ENCODE results near the gene MT1G.
"Not testable (repeated sequence)": the region's sequence is repeated elsewhere in the genome, so short reads cannot be mapped to it uniquely, and the experiment has no call there.

Gene MT1G

GRCh38 chr16:56628486-56629350 lies 39.1 kb downstream of the MT1G start:
- DNase-seq (ENCODE audit: extremely low spot score) = no peak
- POLR2A ChIA-PET = no interaction called here
- TF ChIP-seq FOXA1 (IDR thresholded peaks at IDR 0.05) = no peak
- no peak for TF ChIP-seq CTBP1 (IDR thresholded peaks at IDR 0.05; ENCODE audit: borderline replicate concordance)
- TF ChIP-seq ZNF384 (IDR thresholded peaks at IDR 0.05) = no peak
- no peak for TF ChIP-seq ARNT (IDR thresholded peaks at IDR 0.05)
- TF ChIP-seq SUZ12 (IDR thresholded peaks at IDR 0.05) = no peak
- TF ChIP-seq FOXK2 (IDR thresholded peaks at IDR 0.05) = no peak
- TF ChIP-seq BHLHE40 (IDR thresholded peaks at IDR 0.05; ENCODE audit: borderline replicate concordance) = no peak
- TF ChIP-seq TARDBP (IDR thresholded peaks at IDR 0.05) = no peak
- no peak for TF ChIP-seq ELF4 (IDR thresholded peaks at IDR 0.05)
- no peak for TF ChIP-seq L3MBTL2 (conservative IDR thresholded peaks at IDR 0.05)
- no peak for TF ChIP-seq FOXM1 (IDR thresholded peaks at IDR 0.05; ENCODE audit: borderline replicate concordance)
- TF ChIP-seq NFRKB (IDR thresholded peaks at IDR 0.05) = no peak
- no peak for TF ChIP-seq HDGF (IDR thresholded peaks at IDR 0.05; ENCODE audit: borderline replicate concordance)
- CTCF ChIA-PET = no interaction called here

- DNase-seq (ENCODE audit: extremely low spot score) = no peak
- TF ChIP-seq ARNT (IDR thresholded peaks at IDR 0.05) (no peak), NFRKB (IDR thresholded peaks at IDR 0.05) (no peak), HDGF (IDR thresholded peaks at IDR 0.05; ENCODE audit: borderline replicate concordance) (no peak), L3MBTL2 (conservative IDR thresholded peaks at IDR 0.05) (no peak), FOXK2 (IDR thresholded peaks at IDR 0.05) (no peak), ZNF384 (IDR thresholded peaks at IDR 0.05) (no peak), TARDBP (IDR thresholded peaks at IDR 0.05) (no peak), FOXM1 (IDR thresholded peaks at IDR 0.05; ENCODE audit: borderline replicate concordance) (no peak)
- POLR2A ChIA-PET = no interaction called here
- CTCF ChIA-PET = no interaction called here
Observed at GRCh38 chr16:56626685-56627084, 41.2 kb downstream of the MT1G start.

GRCh38 chr16:56625943-56626654 lies 41.8 kb downstream of the MT1G start:
- ChIA-PET CTCF (interaction anchor here (0.7 kb wide), 1 partner anchor 20 kb away, joined by 3 read pairs; no protein-coding TSS in a partner anchor), POLR2A (no interaction called here)
- no peak for DNase-seq (ENCODE audit: extremely low spot score)
- TF ChIP-seq HDGF (IDR thresholded peaks at IDR 0.05; ENCODE audit: borderline replicate concordance) = no peak
- TF ChIP-seq FOXM1 (IDR thresholded peaks at IDR 0.05; ENCODE audit: borderline replicate concordance) = no peak
- no peak for TF ChIP-seq LEF1 (IDR thresholded peaks at IDR 0.05; ENCODE audit: borderline replicate concordance)
- TF ChIP-seq SP1 (IDR thresholded peaks at IDR 0.05) = no peak
- TF ChIP-seq NFRKB (IDR thresholded peaks at IDR 0.05) = no peak
- no peak for TF ChIP-seq L3MBTL2 (conservative IDR thresholded peaks at IDR 0.05)
- no peak for TF ChIP-seq BHLHE40 (IDR thresholded peaks at IDR 0.05; ENCODE audit: borderline replicate concordance)
- TF ChIP-seq FOXA1 (IDR thresholded peaks at IDR 0.05) = no peak
- TF ChIP-seq ARNT (IDR thresholded peaks at IDR 0.05) = no peak
- TF ChIP-seq CTBP1 (IDR thresholded peaks at IDR 0.05; ENCODE audit: borderline replicate concordance) = no peak

GRCh38 chr16:56625140-56625942 lies 42.5 kb downstream of the MT1G start, which contains the start of gene MT1E:
TSS of gene MT1E (plus strand) at chr16:56625781. CDS start at chr16:56625852, 71 bp downstream.
- POLR2A ChIA-PET = no interaction called here
- CTCF ChIA-PET = interaction anchor here (0.7 kb wide), 1 partner anchor 19 kb away, joined by 3 read pairs; no protein-coding TSS in a partner anchor
- DNase-seq (ENCODE audit: extremely low spot score) = no peak
- TF ChIP-seq ZNF384 (IDR thresholded peaks at IDR 0.05) (no peak), ARNT (IDR thresholded peaks at IDR 0.05) (no peak), CTBP1 (IDR thresholded peaks at IDR 0.05; ENCODE audit: borderline replicate concordance) (no peak)

- POLR2A ChIA-PET = interaction anchor here (1.4 kb wide), 1 partner anchor 15 kb away, joined by 6 read pairs; the partner anchor contains the start of gene MT2A
- TF ChIP-seq BHLHE40 (IDR thresholded peaks at IDR 0.05; ENCODE audit: borderline replicate concordance) (no peak), L3MBTL2 (conservative IDR thresholded peaks at IDR 0.05) (no peak), CTBP1 (IDR thresholded peaks at IDR 0.05; ENCODE audit: borderline replicate concordance) (no peak), SUZ12 (IDR thresholded peaks at IDR 0.05) (no peak), PKNOX1 (IDR thresholded peaks at IDR 0.05) (no peak), TARDBP (IDR thresholded peaks at IDR 0.05) (no peak), HDGF (IDR thresholded peaks at IDR 0.05; ENCODE audit: borderline replicate concordance) (no peak), LEF1 (IDR thresholded peaks at IDR 0.05; ENCODE audit: borderline replicate concordance) (no peak), ARNT (IDR thresholded peaks at IDR 0.05) (no peak), FOXA1 (IDR thresholded peaks at IDR 0.05) (no peak), FOXK2 (IDR thresholded peaks at IDR 0.05) (no peak)
- CTCF ChIA-PET = interaction anchor here (1.4 kb wide), 1 partner anchor 23 kb away, joined by 5 read pairs; no protein-coding TSS in a partner anchor
- DNase-seq (ENCODE audit: extremely low spot score) = no peak
Observed at GRCh38 chr16:56623637-56624036, 44.2 kb downstream of the MT1G start.

- CTCF ChIA-PET = interaction anchor here (1.4 kb wide), 1 partner anchor 23 kb away, joined by 5 read pairs; no protein-coding TSS in a partner anchor
- DNase-seq (ENCODE audit: extremely low spot score) = not testable (repeated sequence)
- POLR2A ChIA-PET = interaction anchor here (1.4 kb wide), 1 partner anchor 15 kb away, joined by 6 read pairs; the partner anchor contains the start of gene MT2A
Observed at GRCh38 chr16:56623184-56623583, 44.7 kb downstream of the MT1G start.

GRCh38 chr16:56621665-56622445 lies 46.0 kb downstream of the MT1G start:
- DNase-seq (ENCODE audit: extremely low spot score); POLR2A ChIA-PET; CTCF ChIA-PET: not testable (repeated sequence)

All from HEK293T (cell line).